KMS-11 (cell line): ENCODE data around the gene PERP.
"Not testable (repeated sequence)": the region's sequence is repeated elsewhere in the genome, so short reads cannot be mapped to it uniquely, and the experiment has no call there.

Source experiments
- H2AFZ ChIP-seq: fragments of 200-600 bp; sonication (generic); 2 replicates; pipeline ENCODE4 v1.6.1; 2016; ENCODE audit warnings: antibody characterized with exemption, mixed run types, low read depth
- H3K27ac ChIP-seq: fragments of 200-600 bp; sonication (generic); 2 replicates; pipeline ENCODE4 v1.6.1; 2016; ENCODE audit warnings: mild to moderate bottlenecking, mixed run types
- H3K27me3 ChIP-seq: fragments of 200-600 bp; sonication (generic); 2 replicates; pipeline ENCODE4 v1.6.1; 2017; ENCODE audit warnings: mild to moderate bottlenecking, low read depth, mixed run types, moderate library complexity; ENCODE audit not compliant: insufficient read depth
- H3K36me3 ChIP-seq: fragments of 200-600 bp; sonication (generic); 2 replicates; pipeline ENCODE4 v1.6.1; 2017; ENCODE audit warnings: mild to moderate bottlenecking, mixed run types; ENCODE audit not compliant: insufficient read depth
- H3K4me1 ChIP-seq: fragments of 200-600 bp; sonication (generic); 2 replicates; pipeline ENCODE4 v1.6.1; 2016; ENCODE audit warnings: mild to moderate bottlenecking, low read depth, mixed run types; ENCODE audit not compliant: poor library complexity, severe bottlenecking
- H3K4me2 ChIP-seq: fragments of 200-600 bp; sonication (generic); 2 replicates; pipeline ENCODE4 v1.7.0; 2016; ENCODE audit warnings: mild to moderate bottlenecking, mixed run types
- H3K4me3 ChIP-seq: fragments of 200-600 bp; sonication (generic); IDR thresholded peaks from 2 replicates; pipeline ENCODE4 v1.6.1; 2017; ENCODE audit warnings: low read depth, low read length, mixed read lengths; ENCODE audit not compliant: insufficient read depth
- H3K79me2 ChIP-seq: fragments of 200-600 bp; sonication (generic); 2 replicates; pipeline ENCODE4 v1.6.1; 2016; ENCODE audit warnings: low read depth, mixed run types; ENCODE audit not compliant: insufficient read depth
- H3K9ac ChIP-seq: fragments of 200-600 bp; sonication (generic); 2 replicates; pipeline ENCODE4 v1.6.1; 2016; ENCODE audit warnings: mild to moderate bottlenecking, mixed run types
- H4K20me1 ChIP-seq: fragments of 200-600 bp; sonication (generic); 2 replicates; pipeline ENCODE4 v1.6.1; 2016; ENCODE audit warnings: mild to moderate bottlenecking, mixed run types; ENCODE audit not compliant: insufficient read depth
- CTCF ChIP-seq: fragments of 200-600 bp; sonication (generic); conservative IDR thresholded peaks from 2 replicates; pipeline ENCODE4 v1.6.1; 2017; ENCODE audit warnings: low read depth, mild to moderate bottlenecking, antibody characterized with exemption, low read length, moderate library complexity, mixed read lengths

PERP gene

GRCh38 chr6:138084904-138085838, 22.0 kb downstream of the PERP start:
- no peaks in the 10 kb centered on the region for H3K36me3 ChIP-seq
- H3K9ac ChIP-seq, result no peak overlapping the region
- no peaks in the 10 kb centered on the region for H3K79me2 ChIP-seq
- H3K4me2 ChIP-seq, result no peak overlapping the region
- H2AFZ ChIP-seq, result no peak overlapping the region
- H3K4me3 ChIP-seq, result no peak overlapping the region
- no peak overlapping the region for H3K27ac ChIP-seq
- H4K20me1 ChIP-seq, result no peaks in the 10 kb centered on the region
- H3K4me1 ChIP-seq, result no peaks in the 10 kb centered on the region
- H3K27me3 ChIP-seq, result no peaks in the 10 kb centered on the region
- no peak for TF ChIP-seq CTCF

- H2AFZ ChIP-seq, result no peak overlapping the region
- no peak overlapping the region for H3K27ac ChIP-seq
- TF ChIP-seq CTCF, result no peak
- no peaks in the 10 kb centered on the region for H3K36me3 ChIP-seq
- H3K79me2 ChIP-seq, result no peaks in the 10 kb centered on the region
- no peaks in the 10 kb centered on the region for H4K20me1 ChIP-seq
- H3K27me3 ChIP-seq, result no peaks in the 10 kb centered on the region
- H3K4me3 ChIP-seq, result no peak overlapping the region
- H3K4me1 ChIP-seq, result no peaks in the 10 kb centered on the region
- H3K9ac ChIP-seq, result no peak overlapping the region
- no peak overlapping the region for H3K4me2 ChIP-seq
These were observed 25.0 kb downstream of the PERP start for GRCh38 chr6:138082232-138082631.

GRCh38 chr6:138079556-138079955, 27.7 kb downstream of the PERP start:
- not testable (repeated sequence) for H4K20me1 ChIP-seq, H3K79me2 ChIP-seq, H3K27ac ChIP-seq, H3K9ac ChIP-seq, H3K27me3 ChIP-seq, H3K4me3 ChIP-seq, H2AFZ ChIP-seq, H3K4me2 ChIP-seq, H3K4me1 ChIP-seq, H3K36me3 ChIP-seq

- H3K4me1 ChIP-seq, result no peaks in the 10 kb centered on the region
- H3K27ac ChIP-seq, result no peak overlapping the region
- no peak overlapping the region for H3K4me3 ChIP-seq
- H2AFZ ChIP-seq, result no peak overlapping the region
- H4K20me1 ChIP-seq, result no peaks in the 10 kb centered on the region
- no peaks in the 10 kb centered on the region for H3K79me2 ChIP-seq
- no peaks in the 10 kb centered on the region for H3K36me3 ChIP-seq
- H3K9ac ChIP-seq, result no peak overlapping the region
- no peak for TF ChIP-seq CTCF
- no peak overlapping the region for H3K4me2 ChIP-seq
- H3K27me3 ChIP-seq, result no peaks in the 10 kb centered on the region
These were observed 28.7 kb downstream of the PERP start for GRCh38 chr6:138078491-138078890.

GRCh38 chr6:138073264-138073663, 34.0 kb downstream of the PERP start:
- Histone ChIP-seq H3K79me2 (no peaks in the 10 kb centered on the region), H3K27ac (no peak overlapping the region), H3K4me2 (no peak overlapping the region), H3K4me3 (no peak overlapping the region), H4K20me1 (no peaks in the 10 kb centered on the region), H3K9ac (no peak overlapping the region), H2AFZ (no peak overlapping the region), H3K4me1 (no peaks in the 10 kb centered on the region), H3K27me3 (no peaks in the 10 kb centered on the region), H3K36me3 (no peaks in the 10 kb centered on the region)
- TF ChIP-seq CTCF, result no peak
